NCI-H1694 (cell line): ENCODE results near the gene SF3A1.

Experiments used
- DNase-seq: peaks from one replicate; lab custom pipeline; 2025; lab: John Stamatoyannopoulos, UW

The SF3A1 gene

DNA sequence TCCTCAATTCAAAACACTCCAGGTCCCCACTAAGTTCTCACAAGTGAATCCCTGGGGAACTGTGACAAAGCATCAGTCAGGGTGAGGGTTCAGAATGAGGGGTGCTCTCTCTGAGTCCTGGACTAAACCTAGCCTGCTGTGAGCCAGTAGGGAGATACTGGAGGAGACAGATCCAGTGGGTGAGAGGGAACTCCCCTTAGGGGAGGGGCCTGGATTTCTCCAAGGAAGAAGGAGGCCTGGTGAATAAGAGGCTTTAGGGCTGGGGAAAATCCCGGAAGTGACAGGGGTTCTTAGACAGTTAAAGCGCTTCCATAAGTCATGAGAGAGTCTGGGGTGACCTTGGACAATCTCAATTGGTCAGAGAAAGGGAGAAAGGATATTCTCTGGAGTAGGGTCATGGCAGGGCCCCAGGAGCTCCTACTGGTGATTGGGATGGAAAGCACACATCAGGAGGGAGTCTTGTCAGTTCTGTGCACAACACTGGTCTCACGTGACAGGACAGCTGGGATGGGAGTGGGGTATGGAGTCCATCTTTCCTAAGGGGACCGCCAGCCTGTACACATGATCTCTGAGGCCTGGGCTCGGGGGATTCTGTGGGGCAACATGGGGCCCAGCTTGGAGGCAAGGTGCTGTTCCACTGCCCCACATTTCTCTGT is 31.5 kb downstream of the SF3A1 start:
- no peak for DNase-seq

- DNase-seq, result no peak
Measured at GRCh38 chr22:30324014-30324730, 32.5 kb downstream of the SF3A1 start.

DNA sequence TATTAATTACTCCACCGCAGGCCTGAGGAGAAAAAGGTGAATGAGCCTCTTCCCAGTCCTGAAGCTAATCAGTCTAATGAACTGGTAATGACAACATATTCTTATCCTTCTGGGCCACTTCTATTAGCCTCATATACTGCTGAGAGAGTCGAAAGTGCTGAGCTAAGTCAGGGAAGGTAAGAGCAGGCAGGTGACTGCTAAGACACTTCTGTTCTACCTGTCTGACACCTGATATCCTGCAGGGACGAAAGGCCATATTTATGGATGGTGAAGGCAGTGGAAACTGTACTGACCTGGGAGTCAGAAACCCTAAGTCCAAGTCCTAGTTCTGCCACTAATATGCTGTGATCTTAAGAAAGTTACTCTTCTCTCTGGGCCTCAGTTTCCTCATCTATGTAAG is 33.4 kb downstream of the SF3A1 start:
- DNase-seq, result no peak

DNA sequence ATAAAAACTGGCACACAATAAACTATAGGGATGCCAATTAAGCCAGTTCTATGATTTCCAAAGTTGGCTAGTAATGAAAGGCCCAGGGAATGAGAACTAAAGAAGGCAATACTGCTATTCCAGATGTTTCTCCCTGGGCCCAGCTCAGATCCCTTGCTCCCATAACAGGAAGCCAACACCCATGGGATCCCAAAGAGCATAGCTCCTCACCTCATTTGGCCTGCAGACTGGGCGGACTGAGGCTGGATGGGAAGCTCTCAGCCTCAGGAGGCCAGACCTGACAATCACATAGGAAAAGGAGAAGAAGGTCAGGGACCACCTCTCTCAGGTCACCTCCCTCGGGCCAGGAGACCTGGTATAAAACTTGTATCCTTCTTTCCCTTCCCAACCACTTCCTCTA is 35.2 kb downstream of the SF3A1 start:
- DNase-seq, result no peak

GRCh38 chr22:30320021-30320556 is 36.6 kb downstream of the SF3A1 start:
- no peak for DNase-seq

DNA sequence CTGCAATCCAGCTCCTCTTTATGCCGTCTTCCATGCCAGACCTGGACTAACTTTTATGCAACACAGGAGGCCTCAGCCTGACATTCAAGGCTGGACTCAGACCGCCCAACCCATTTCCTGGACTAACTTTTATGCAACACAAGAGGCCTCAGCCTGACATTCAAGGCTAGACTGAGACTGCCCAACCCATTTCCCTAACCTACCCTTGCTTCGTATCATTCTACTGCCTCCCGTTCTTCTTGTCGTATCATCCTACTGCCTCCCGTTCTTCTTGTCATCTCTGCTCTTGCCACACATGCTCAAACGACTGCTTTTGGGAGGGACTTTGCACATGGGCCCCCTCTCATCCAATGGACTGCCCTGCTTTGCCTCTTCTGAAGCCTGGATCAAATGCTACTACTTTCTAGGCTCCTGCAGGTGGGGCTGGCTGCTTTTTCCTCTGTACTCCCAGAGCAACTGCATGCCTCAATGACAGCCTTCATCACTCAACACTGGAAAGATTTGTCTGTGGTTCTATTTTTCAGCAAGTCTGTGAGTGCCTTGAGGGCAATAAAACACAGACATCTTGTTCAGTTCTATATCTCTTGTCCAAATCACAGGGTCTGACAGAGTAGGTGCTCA is 37.8 kb downstream of the SF3A1 start:
- no peak for DNase-seq

DNA sequence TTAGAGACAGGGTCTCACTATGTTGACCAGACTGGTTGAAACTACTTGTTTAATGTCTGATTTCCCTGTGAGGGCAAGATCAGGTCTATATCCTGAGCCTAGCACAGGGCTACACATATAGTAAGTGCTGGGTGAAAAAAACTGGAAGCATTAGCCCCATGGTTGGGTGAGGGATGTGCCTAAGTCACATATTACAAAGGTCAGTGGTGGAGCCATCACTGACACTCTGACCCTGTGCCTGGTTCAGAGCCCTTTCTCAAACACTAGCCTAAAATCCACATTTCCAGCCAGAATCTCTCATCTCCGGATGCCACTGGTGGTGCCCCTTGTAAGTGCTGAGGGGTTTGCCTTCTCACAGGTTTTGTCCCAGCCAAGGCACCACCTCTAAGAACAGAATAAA is 38.9 kb downstream of the SF3A1 start:
- DNase-seq, result no peak

DNA sequence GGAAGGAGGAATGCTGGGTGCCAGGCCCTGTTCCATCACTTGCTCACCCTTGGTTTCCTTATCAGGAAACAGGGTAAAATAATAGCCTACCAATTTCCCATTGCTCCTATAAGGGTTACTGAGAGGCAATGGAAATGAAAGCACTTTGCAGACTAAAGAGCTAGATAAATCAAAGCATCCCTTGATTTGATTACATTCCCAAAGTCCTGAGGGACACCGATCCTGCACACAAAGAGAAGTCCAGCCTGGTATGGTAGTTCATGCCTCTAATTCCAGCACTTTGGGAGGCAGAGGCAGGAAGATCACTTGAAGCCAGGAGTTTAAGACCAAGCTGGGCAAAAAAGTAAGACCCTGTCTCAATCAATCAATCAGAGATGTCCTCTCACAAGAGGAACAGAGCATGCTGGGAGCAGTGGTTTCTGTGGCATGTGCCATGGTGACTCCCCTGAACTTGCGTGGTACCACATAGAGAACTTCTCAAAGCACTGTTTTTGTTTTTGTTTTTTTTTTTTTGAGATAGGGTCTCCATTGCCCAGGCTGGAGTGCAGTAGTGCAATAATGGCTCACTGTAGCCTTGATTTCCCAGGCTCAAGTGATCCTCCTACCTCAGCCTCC is 40.6 kb downstream of the SF3A1 start:
- no peak for DNase-seq

DNA sequence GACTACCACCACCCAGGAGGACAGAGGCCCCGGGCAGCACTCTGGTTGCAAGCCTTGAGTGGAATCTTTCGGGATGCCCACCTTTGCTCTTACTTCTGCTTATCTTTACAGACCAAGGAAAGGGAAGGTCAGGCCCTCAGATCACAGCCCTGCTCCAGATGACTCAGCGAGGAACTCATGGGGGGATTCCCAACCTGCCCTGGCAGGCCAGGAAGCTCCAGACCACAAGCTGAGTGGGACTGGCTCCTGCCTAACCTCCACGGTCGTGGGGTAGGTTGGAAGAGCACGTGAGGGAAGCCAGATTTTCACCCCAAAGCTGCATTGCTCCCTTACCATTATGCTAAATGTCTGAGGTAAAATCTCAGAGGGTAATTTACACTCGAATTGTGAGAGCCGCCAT is 41.8 kb downstream of the SF3A1 start:
- DNase-seq, result no peak

- DNase-seq, result no peak
Measured at GRCh38 chr22:30313527-30314363, 42.9 kb downstream of the SF3A1 start.

GRCh38 chr22:30312053-30312452 is 44.6 kb downstream of the SF3A1 start:
- DNase-seq, result no peak

GRCh38 chr22:30310881-30311771 is 45.6 kb downstream of the SF3A1 start:
- DNase-seq, result no peak

DNA sequence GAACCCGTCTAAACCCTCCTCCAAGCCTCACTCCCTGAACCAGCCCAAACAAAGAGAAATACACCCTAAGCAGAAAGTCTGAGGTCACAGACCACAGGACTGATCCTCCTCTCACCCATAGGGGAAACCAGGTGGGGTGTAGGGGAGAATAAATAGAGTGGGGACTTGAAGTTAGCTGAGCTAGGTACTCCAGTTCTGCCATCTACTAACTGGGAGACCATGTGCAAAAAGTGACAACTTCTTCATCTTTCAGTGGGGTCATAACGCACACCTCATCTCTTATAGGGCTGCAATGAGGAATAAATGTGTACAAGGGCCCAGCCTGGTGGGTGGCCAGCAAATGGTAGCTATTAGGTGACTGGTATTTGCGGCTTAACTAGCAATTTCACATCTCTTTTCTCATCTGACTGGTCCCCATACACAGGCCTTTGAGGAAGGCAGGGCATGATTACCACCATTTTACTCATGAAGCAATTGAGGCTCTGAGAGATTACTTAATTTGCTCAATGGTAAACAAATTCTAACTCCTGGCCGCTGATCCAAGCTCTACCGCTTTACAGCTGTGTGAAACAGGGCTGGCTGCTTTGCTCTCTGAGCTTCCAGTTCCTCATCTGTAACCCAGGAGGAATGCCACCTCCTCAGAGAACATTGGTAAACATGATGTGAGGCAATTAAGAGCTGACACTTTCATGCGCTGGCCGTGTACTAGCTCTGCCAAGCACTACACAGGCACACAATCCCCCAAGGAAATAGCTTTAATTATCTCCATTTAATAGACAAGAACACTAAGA is 46.5 kb downstream of the SF3A1 start:
- DNase-seq, result no peak

GRCh38 chr22:30308518-30309230 is 48.0 kb downstream of the SF3A1 start:
- no peak for DNase-seq

DNA sequence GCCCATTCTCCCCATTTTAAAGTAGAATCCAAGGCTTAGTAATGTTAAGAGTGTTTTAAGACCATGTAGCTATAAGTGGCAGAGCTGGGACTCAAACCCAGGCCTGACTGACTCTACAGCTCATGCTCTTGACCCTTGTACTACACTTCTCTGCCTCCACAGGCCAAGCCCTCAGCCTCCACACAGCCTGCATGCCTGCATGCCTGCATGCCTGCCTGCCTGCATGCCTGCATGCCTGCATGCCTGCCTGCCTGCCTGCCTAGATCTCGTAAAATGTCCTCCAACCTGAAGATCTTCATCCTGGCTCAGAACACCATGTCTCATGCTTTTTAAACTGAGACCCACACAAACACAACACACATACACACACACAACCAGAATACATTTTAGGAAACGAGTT is 48.6 kb downstream of the SF3A1 start:
- no peak for DNase-seq

DNA sequence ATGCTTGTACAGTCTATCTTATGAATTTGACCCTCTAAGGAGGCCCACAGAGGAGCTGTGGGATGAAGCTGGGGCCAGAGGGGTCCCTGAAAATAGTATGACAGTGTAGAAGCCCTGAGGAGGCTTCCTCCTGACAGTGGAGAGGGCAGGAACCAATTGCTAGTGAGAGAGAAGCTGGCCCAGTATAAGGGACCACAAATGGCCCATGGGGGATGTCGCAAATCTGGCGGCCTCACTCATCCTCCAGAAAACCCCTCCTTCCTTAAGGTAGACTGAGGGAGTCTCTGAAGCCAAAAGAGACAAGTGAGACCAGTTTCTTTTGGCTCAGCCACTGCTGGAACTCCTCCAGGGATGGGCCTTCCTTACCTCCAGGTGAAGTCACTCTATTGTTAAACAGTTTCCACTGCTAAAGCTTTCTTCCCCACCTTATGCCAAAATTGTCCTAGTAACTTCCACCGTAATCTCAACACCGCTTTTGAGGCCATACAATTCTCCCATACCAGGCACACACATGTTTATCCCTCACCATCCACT is 49.6 kb downstream of the SF3A1 start:
- no peak for DNase-seq

- DNase-seq, result no peak
Measured at GRCh38 chr22:30306627-30307011, 50.1 kb downstream of the SF3A1 start.

- no peak for DNase-seq
Measured at GRCh38 chr22:30305906-30306626, 50.6 kb downstream of the SF3A1 start.
